H4 (cell line): ENCODE measurements around the gene SORCS2. TPM values are rescaled to one million over a fixed set of nuclear protein-coding genes. Genes with fewer than 3 reads are reported as not detected.

Experiments used
- DNase-seq: peaks from one replicate; pipeline ENCODE4 v3.0.0-alpha.2; 2015; ENCODE audit warnings: low spot score
- total RNA-seq: library from RNA; depleted of rRNA; stranded (reverse); fragments of >200 nt; shearing (Covaris generic); gene quantifications from 2 replicates; pipeline ENCODE4 v1.2.3, GENCODE V29; 2014

SORCS2 gene
- total RNA-seq, 1 experiment from 2014 or later, result 0.02 TPM

GRCh38 chr4:7773401-7774180, 581.3 kb downstream of the SORCS2 start:
- no peak for DNase-seq

- DNase-seq, result no peak
These were observed 582.3 kb downstream of the SORCS2 start for GRCh38 chr4:7774301-7775294.

GRCh38 chr4:7775396-7775795, 583.1 kb downstream of the SORCS2 start:
- no peak for DNase-seq

- DNase-seq, result no peak
These were observed 584.8 kb downstream of the SORCS2 start for GRCh38 chr4:7777017-7777710.

- no peak for DNase-seq
These were observed 585.7 kb downstream of the SORCS2 start for GRCh38 chr4:7777871-7778509.

- no peak for DNase-seq
These were observed 586.4 kb downstream of the SORCS2 start for GRCh38 chr4:7778510-7779431.

GRCh38 chr4:7779432-7779768, 587.1 kb downstream of the SORCS2 start:
- no peak for DNase-seq

- no peak for DNase-seq
These were observed 588.5 kb downstream of the SORCS2 start for GRCh38 chr4:7780751-7781348.

- no peak for DNase-seq
These were observed 589.0 kb downstream of the SORCS2 start for GRCh38 chr4:7781366-7781765.

- no peak for DNase-seq
These were observed 589.7 kb downstream of the SORCS2 start for GRCh38 chr4:7781993-7782392.

- DNase-seq, result no peak
These were observed 590.4 kb downstream of the SORCS2 start for GRCh38 chr4:7782783-7783182.

GRCh38 chr4:7783541-7783940, 591.2 kb downstream of the SORCS2 start:
- DNase-seq, result no peak

- DNase-seq, result no peak
These were observed 592.0 kb downstream of the SORCS2 start for GRCh38 chr4:7784131-7784870.

GRCh38 chr4:7785017-7785416, 592.7 kb downstream of the SORCS2 start:
- no peak for DNase-seq

- DNase-seq, result no peak
These were observed 593.7 kb downstream of the SORCS2 start for GRCh38 chr4:7786040-7786439.

GRCh38 chr4:7786517-7786916, 594.2 kb downstream of the SORCS2 start:
- DNase-seq, result no peak

- no peak for DNase-seq
These were observed 594.7 kb downstream of the SORCS2 start for GRCh38 chr4:7787067-7787466.

GRCh38 chr4:7787681-7788141, 595.4 kb downstream of the SORCS2 start:
- no peak for DNase-seq

GRCh38 chr4:7788193-7788592, 595.9 kb downstream of the SORCS2 start:
- no peak for DNase-seq
